NCI-H2107 treated with DMSO at 0.1 percent for 48 hours (cell line): Measurements from ENCODE around the gene GSE1.

ENCODE experiments used
- DNase-seq: peaks from one replicate; lab custom pipeline; 2025; ENCODE audit not compliant: unreplicated experiment; lab: John Stamatoyannopoulos, UW

The GSE1 gene

GRCh38 chr16:85573696-85574641 is 39.2 kb upstream of the GSE1 start:
- DNase-seq = no peak

- DNase-seq = peak; percentile 34
Observed at GRCh38 chr16:85574672-85575475, 38.2 kb upstream of the GSE1 start.

- no peak for DNase-seq
Observed at GRCh38 chr16:85575920-85576319, 37.2 kb upstream of the GSE1 start.

GRCh38 chr16:85576944-85577343 is 36.2 kb upstream of the GSE1 start:
- DNase-seq = no peak

- no peak for DNase-seq
Observed at GRCh38 chr16:85577899-85578598, 35.1 kb upstream of the GSE1 start.

GRCh38 chr16:85578599-85578948 is 34.5 kb upstream of the GSE1 start:
- DNase-seq = no peak

GRCh38 chr16:85579191-85579590 is 33.9 kb upstream of the GSE1 start:
- no peak for DNase-seq

GRCh38 chr16:85579923-85580580 is 33.1 kb upstream of the GSE1 start:
- DNase-seq = no peak

- no peak for DNase-seq
Observed at GRCh38 chr16:85580684-85581083, 32.4 kb upstream of the GSE1 start.

- DNase-seq = no peak
Observed at GRCh38 chr16:85582229-85582991, 30.7 kb upstream of the GSE1 start.

GRCh38 chr16:85583491-85584181 is 29.5 kb upstream of the GSE1 start:
- peak; percentile 57 for DNase-seq

GRCh38 chr16:85584267-85584666 is 28.9 kb upstream of the GSE1 start:
- DNase-seq = peak; percentile 27

GRCh38 chr16:85584819-85585282 is 28.3 kb upstream of the GSE1 start:
- DNase-seq = no peak

GRCh38 chr16:85585711-85586110 is 27.4 kb upstream of the GSE1 start:
- no peak for DNase-seq

GRCh38 chr16:85586380-85587104 is 26.6 kb upstream of the GSE1 start:
- DNase-seq = no peak

- no peak for DNase-seq
Observed at GRCh38 chr16:85587762-85588556, 25.2 kb upstream of the GSE1 start.

- DNase-seq = no peak
Observed at GRCh38 chr16:85588562-85589503, 24.3 kb upstream of the GSE1 start.
